GM12874 (cell line): ENCODE measurements around the gene RARB.

ENCODE experiments used
- CTCF ChIP-seq: IDR thresholded peaks from 2 replicates; pipeline ENCODE4 v1.5.1; 2011; ENCODE audit warnings: low read depth, mild to moderate bottlenecking, control low read depth, low read length, moderate library complexity; ENCODE audit not compliant: insufficient read depth

The RARB gene

DNA sequence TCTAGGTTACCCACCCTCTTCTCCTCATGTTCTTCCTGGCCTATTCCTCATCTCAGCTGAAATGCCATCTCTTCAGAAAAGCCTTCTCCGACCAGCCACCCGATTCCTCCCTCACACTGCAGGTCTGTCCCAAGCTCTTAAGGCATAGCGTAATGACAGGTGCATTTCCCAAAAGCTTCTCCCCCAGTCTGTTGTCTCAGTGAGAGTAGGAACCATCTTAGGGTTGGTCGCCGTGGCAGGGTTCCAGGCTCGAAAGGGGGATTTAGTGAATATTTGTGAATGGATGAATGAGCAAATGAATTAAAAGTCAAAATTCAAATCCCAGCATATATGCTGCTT, 158.1 kb downstream of the RARB start:
- TF ChIP-seq CTCF = no peak

GRCh38 chr3:25586553-25586952, 158.5 kb downstream of the RARB start:
- no peak for TF ChIP-seq CTCF

DNA sequence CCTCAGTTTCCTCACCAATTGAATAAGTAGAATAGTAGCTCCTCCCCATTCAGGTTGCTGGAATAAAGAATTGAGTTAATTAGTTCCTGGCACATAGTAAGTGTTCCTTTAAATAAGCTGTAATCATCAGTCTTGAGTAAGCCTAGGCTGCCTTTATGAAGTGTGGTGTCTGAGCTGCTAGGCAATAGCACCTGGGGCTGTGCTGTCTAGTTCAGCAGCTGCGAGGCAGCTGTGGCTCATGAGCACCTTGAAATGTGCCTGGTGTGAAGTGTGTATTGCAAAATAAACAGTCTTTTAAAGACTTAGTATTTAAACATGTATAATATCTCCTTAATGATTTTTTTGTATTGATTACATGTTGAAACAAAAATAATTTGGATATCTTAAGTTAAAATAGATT, 159.0 kb downstream of the RARB start:
- TF ChIP-seq CTCF = no peak

DNA sequence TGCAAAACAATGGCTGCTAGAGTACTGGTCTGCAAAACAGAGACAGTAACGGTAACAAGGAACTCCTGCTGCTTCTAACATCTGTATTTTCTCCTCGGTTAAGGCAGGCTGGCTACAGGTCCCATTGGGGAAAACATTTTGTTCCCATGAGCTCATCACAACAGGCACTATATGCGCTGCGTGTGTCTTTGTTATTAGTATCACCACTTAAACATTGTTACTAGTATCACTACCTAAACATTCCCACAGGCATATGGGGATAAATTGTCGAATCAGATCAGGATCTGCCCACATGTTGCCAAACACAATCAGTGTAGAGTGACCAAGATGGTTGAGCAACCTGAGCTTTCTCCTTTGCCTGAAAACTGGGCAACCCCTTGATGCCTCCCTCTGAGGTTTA, 159.5 kb downstream of the RARB start:
- no peak for TF ChIP-seq CTCF

DNA sequence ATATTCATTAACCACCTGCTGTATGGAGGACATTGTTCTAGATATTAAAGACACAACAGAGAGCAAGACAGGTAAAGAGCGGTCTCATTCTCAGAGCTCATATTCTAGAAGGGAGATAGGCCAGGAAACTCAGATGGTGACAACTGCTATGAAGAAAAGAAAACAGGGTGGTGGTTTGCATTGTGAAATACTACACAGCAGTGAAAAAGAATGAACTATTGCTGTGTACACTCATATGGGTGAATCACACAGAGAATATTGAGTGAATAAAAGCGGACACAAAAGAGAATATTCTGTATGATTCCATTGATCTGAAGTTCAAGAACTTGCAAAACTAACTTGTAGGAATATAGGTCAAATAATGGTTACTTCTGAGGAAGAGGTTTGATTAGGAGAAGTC, 159.9 kb downstream of the RARB start:
- TF ChIP-seq CTCF = no peak

DNA sequence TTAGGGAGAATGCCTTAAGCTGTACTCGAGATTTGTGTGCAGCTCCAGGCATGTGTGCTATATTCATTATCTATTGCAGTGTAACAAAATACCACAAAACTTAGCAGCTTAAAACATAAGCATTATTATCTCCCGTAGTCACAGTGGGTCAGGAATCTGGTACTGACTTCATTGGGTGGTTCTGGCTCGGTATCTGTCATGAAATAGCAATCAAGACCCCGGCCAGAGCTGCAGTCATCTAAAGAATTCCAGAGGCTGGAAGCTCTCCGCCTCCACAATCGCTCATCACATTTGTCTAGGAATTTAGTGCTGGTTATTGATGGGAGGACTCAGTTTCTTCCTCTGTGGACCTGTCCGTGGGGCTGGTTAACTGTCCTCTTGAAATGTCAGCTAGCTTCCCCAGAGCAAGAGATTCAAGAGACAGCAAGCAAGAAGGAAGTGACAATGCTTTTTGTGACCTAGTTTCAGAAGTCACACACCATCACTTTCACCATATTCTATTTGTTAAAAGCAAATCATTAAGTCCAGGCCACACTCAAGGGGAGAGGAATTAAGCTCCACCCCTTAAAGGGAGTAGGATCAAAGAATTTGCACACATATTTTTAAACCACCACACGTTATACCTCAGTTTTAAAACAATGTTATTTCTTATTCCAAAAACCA, 160.5 kb downstream of the RARB start:
- TF ChIP-seq CTCF = no peak

DNA sequence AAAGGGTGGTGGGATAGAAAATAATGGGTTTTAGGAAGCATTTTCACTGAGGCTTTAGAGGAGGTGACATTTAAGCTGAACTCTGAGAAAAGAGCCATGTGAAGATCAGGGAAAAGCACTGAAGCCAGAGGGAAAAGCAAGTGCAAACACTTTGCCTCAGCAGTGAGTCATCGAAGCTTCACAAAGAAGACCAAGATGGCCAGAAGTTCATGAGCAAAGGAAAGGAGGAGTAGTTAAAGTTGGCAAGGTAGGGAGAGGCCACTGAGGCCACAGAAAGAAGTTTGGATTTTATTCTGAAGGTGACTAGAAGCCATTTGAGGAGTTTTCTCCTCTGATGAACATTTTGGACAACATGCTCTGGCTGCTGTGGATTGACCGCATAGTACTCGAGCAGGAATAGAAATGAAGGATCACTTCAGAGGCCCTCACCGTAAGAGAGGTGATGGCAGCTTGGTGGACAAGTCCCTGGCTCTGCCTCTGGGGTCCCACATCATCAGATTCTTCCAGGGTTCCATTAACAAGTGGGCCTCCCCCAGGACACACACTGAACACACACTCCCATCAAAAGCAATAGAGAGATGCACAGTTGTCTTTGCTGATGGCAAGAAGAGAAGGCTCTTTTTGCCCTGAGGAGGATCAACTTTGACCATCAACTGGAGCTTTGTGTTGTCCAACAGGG, 161.2 kb downstream of the RARB start:
- TF ChIP-seq CTCF = no peak
